ENCODE data around the gene TRAF3IP3.

TRAF3IP3 gene

GRCh38 chr1:209755926-209756614, at the start of gene TRAF3IP3:
Gene TRAF3IP3 (plus strand): TSS chr1:209756053. CDS start chr1:209760040, 3,987 bp downstream.
- no peak for DNase-seq

GRCh38 chr1:209706622-209707021, 49.2 kb upstream of the TRAF3IP3 start:
- no peak for DNase-seq

- no peak for DNase-seq
Measured at GRCh38 chr1:209707308-209707707, 48.5 kb upstream of the TRAF3IP3 start.

- DNase-seq = no peak
Measured at GRCh38 chr1:209708297-209708696, 47.6 kb upstream of the TRAF3IP3 start.

- no peak for DNase-seq
Measured at GRCh38 chr1:209710093-209710492, 45.8 kb upstream of the TRAF3IP3 start.

GRCh38 chr1:209710847-209711246, 45.0 kb upstream of the TRAF3IP3 start:
- DNase-seq = no peak

GRCh38 chr1:209714338-209714737, 41.5 kb upstream of the TRAF3IP3 start:
- DNase-seq = no peak

- DNase-seq = no peak
Measured at GRCh38 chr1:209715314-209715713, 40.5 kb upstream of the TRAF3IP3 start.

- no peak for DNase-seq
Measured at GRCh38 chr1:209717818-209718217, 38.0 kb upstream of the TRAF3IP3 start.

- DNase-seq = no peak
Measured at GRCh38 chr1:209720326-209720725, 35.5 kb upstream of the TRAF3IP3 start.

GRCh38 chr1:209720826-209721225, 35.0 kb upstream of the TRAF3IP3 start:
- no peak for DNase-seq

- no peak for DNase-seq
Measured at GRCh38 chr1:209721323-209721722, 34.5 kb upstream of the TRAF3IP3 start.

- DNase-seq = no peak
Measured at GRCh38 chr1:209723265-209723664, 32.6 kb upstream of the TRAF3IP3 start.

GRCh38 chr1:209723756-209724693, 31.8 kb upstream of the TRAF3IP3 start:
- DNase-seq = no peak

GRCh38 chr1:209727286-209727685, 28.6 kb upstream of the TRAF3IP3 start:
- DNase-seq = no peak

GRCh38 chr1:209727785-209728184, 28.1 kb upstream of the TRAF3IP3 start:
- DNase-seq = no peak

- DNase-seq = no peak
Measured at GRCh38 chr1:209728466-209728865, 27.4 kb upstream of the TRAF3IP3 start.

- DNase-seq = no peak
Measured at GRCh38 chr1:209729436-209729835, 26.4 kb upstream of the TRAF3IP3 start.

GRCh38 chr1:209732725-209733124, 23.1 kb upstream of the TRAF3IP3 start:
- DNase-seq = no peak

- no peak for DNase-seq
Measured at GRCh38 chr1:209733409-209734192, 22.3 kb upstream of the TRAF3IP3 start.

GRCh38 chr1:209736490-209737117, 19.2 kb upstream of the TRAF3IP3 start:
- DNase-seq = no peak

GRCh38 chr1:209737118-209737505, 18.7 kb upstream of the TRAF3IP3 start:
- DNase-seq = no peak

- DNase-seq = no peak
Measured at GRCh38 chr1:209738270-209738669, 17.6 kb upstream of the TRAF3IP3 start.

Measured in NCI-H1092 treated with DMSO at 0.1 percent for 48 hours (cell line).